GM04503 (cell line): ENCODE data around the gene CACNA1G.

Experiments
- DNase-seq: peaks from one replicate; pipeline ENCODE4 v3.0.0-alpha.2; 2012; ENCODE audit warnings: low read depth

CACNA1G gene

GRCh38 chr17:50560185-50560824 is at the start of gene CACNA1G:
Gene CACNA1G, plus strand, starts transcription at chr17:50560715. Its CDS starts 745 bp downstream, at chr17:50561460.
- DNase-seq = no peak

- no peak for DNase-seq
Measured at GRCh38 chr17:50511058-50511457, 49.5 kb upstream of the CACNA1G start.

DNA sequence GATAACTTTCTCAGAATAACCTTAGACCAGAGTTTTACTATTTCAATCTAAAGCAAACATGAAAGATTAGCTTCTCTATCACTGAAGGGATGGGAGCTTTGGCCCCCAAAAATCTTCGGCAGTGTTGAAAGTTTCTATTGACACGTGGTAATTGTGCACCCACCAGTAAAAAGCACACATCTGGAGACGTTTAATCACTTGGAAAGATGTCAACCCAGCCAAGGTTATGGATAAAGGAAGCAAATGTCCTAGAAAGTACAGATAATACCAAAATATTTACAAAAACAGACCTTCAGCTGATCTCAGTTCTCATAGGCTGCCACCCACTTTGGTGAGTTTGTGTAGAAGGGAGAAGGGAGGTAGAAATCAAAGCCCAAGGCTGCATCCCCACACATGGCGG is 47.0 kb upstream of the CACNA1G start:
- no peak for DNase-seq

- no peak for DNase-seq
Measured at GRCh38 chr17:50514388-50514787, 46.1 kb upstream of the CACNA1G start.

- DNase-seq = no peak
Measured at GRCh38 chr17:50514936-50515702, 45.4 kb upstream of the CACNA1G start.

GRCh38 chr17:50517011-50517410 is 43.5 kb upstream of the CACNA1G start:
- no peak for DNase-seq

GRCh38 chr17:50517504-50518383 is 42.8 kb upstream of the CACNA1G start:
- DNase-seq = no peak

- no peak for DNase-seq
Measured at GRCh38 chr17:50518384-50519023, 42.0 kb upstream of the CACNA1G start.

DNA sequence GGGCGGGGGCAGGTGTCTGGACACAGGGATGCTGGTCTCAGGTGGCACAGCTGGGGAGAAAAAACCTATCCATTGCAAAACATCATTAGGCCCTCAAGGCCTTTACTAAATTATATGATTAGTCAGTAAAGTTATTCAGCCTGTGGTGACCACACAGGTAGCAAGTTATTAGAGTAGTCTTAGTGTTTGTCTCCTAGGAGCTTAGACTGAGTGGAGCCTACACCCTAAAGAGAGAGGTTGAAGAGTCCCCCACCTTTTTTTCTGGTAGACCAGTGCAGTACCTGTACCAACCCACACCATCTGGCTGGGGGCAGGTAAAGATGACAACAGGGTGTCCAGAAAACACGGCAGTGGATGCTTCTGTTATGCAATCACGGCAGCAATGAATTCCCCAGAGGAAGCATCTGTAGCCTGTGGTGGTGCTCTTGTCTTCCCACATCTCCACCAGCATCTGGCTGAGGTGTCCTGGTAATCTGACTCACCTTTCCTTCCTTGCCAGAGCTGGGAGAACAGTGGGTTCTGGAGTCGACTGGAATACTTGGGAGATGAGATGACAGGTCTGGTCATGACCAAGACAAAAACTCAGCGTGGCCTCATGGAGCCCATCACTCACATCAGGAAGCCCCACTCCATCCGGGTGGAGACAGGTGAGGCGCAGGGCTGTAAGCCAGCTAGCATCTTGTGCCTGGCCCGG is 41.2 kb upstream of the CACNA1G start:
- DNase-seq = no peak

GRCh38 chr17:50520483-50520882 is 40.0 kb upstream of the CACNA1G start:
- DNase-seq = no peak

- no peak for DNase-seq
Measured at GRCh38 chr17:50521514-50521913, 39.0 kb upstream of the CACNA1G start.

- no peak for DNase-seq
Measured at GRCh38 chr17:50522766-50523165, 37.7 kb upstream of the CACNA1G start.

- DNase-seq = no peak
Measured at GRCh38 chr17:50523208-50523607, 37.3 kb upstream of the CACNA1G start.

DNA sequence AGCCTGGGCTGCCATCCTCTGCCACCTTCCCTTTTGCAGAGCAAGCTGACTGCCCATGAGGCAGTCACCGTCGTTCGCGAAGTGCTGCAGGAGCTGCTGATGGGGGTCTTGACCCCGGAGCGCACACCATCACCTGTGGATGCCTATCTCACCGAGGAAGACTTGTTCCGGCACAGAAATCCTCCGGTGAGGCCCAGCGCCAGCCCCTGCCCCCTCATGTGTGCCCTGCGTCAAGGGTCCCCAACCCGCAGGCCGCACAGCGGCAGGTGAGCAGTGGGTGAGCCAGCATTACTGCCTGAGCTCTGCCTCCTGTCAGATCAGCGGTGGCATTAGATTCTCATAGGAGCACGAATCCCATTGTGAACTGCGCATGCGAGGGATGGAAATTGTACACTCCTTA is 35.7 kb upstream of the CACNA1G start:
- no peak for DNase-seq

GRCh38 chr17:50527155-50527762 is 33.3 kb upstream of the CACNA1G start:
- DNase-seq = no peak

DNA sequence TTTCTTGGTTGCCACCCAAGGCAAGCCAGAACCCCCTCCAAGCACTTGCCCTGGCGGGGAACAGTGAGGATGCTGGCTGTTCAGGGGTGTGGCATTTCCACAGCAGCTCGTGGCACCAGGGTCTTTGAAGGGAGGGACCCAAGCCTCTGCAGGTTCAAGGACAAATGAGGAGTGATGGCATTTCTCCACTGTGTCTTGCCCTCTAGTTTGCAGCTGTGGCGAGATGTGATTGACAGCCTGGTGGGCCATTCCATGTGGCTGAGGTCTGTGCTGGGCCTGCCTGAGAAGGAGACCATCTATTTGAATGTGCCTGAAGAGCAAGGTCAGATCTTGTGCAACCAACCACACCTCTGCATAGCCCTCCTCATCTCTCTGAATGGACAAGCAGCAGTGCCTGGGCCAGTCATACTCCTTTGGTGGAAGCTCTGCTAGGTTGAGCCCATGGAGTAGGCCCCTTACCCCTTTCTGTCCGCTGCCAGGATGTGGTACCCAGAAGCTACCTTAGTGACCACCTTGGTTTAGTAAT is 32.5 kb upstream of the CACNA1G start:
- no peak for DNase-seq

DNA sequence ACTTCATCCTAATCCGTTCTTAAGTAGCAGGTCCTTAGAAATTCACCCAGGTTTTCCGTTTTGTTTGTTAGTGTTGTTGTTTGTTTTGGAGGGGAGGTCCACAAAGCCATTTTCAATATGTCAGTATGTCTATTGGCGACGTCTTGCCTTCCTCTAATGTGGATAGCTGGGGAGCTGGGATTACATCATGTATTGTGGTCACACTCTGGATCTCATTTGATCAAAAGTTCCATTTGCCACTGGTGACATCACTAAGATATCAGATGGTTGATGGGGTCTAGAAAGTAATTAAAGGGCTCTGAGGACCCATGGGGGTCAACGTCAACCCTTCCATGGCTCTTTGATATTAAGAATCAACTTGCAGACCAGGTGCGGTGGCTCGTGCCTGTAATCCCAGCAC is 30.7 kb upstream of the CACNA1G start:
- DNase-seq = no peak

GRCh38 chr17:50531428-50532025 is 29.0 kb upstream of the CACNA1G start:
- no peak for DNase-seq

DNA sequence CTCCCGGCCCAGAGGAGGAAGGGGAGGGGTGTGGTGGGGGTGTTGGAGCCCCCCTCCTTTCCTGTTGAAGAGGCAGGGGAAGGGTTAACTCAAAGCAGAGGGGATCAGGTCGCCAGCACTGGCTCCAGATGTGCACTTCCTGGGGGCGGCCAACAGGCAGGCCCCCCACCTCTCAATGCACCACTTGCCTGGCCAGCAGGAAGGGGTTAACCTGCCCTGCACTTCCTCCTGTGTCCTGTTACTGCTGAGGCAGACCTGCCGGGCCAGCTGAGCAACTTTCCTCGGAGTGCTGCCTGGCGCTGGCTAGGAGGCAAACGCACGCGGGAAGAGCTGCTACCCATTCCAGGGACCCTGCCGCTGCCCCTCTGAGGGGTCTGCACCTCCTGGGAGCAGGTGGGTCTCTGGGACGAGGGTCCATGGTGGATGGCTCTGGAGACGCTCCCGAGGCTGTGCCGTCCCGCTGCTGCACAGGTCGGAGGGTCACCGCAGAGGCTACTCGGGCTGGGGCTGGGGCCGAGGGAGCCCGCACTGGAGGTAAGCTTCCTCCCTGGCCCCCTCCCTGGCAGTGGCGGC is 28.0 kb upstream of the CACNA1G start, which contains the start of gene EPN3:
TSS of gene EPN3 (plus strand) at position 284 of the 573 bp plus-strand sequence. CDS start 3,822 bp downstream, outside the sequence.
- no peak for DNase-seq

DNA sequence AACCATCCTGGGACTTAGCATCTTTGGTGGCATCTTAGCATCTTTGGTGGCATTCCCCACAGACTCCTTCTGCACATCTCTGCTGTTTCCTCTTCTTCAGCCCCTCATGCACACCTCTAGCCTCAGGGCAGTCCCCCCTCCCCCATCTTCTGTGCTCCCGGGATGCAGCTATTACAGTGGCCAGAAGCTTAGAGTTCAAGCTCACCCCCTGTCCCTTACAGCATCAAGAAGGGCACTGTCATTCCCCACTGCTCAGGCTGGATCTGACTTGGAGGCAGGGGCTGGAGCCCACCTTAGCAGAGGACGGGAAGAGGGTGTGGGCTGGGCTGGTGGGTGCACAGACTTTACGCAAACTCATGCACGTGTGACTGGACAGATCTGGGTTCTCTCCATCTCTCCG is 27.3 kb upstream of the CACNA1G start:
- DNase-seq = no peak
